Urothelium cell line (cell line): ENCODE data around the gene SYT1.
"Not testable (repeated sequence)": the region's sequence is repeated elsewhere in the genome, so short reads cannot be mapped to it uniquely, and the experiment has no call there.

ENCODE experiments used
- DNase-seq: peaks from one replicate; pipeline ENCODE4 v3.0.0; 2011; ENCODE audit warnings: low spot score, mixed read lengths
- FAIRE-seq: peaks from 2 replicates; lab custom pipeline; 2011; peaks lifted over from hg19 to GRCh38; lab: Jason Lieb, UNC

The SYT1 gene

DNA sequence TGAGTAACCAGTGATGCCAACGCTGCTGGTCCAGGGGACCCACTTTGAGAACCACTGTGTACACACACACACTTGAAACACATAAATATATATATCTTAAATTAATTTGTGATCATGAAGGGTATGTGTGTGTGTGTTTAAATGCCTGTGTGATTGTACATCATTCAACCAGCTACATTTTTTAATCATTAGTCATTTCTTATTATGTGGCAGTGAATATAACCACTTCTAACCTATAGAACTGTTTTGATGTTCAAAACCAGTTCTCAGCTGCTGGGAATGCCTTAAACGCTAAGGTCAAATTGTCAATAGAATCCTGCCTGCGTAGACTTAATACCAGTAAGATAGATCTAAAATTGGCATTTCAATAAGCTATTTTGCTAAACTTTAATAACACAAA is 330.0 kb downstream of the SYT1 start:
- FAIRE-seq (no peak), DNase-seq (no peak)

DNA sequence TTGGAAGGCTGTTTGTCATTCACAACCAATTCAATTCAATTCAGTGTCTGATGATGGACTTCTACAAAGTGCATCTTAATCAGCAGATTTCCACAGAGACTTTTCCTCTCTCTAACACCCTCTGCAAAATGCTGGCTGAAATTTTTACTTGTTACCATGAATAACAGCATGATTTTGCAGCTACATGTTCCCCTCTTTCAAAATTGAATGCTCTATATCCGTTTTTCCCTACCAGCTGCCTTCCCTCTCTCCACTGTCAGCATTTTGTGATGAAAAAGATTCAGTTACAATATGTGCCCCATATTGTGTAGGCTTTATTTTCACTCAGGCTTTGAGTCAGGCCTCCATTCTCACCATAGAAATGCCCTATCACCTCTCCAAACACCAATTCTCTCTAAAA is 334.6 kb downstream of the SYT1 start:
- FAIRE-seq (no peak), DNase-seq (no peak)

DNA sequence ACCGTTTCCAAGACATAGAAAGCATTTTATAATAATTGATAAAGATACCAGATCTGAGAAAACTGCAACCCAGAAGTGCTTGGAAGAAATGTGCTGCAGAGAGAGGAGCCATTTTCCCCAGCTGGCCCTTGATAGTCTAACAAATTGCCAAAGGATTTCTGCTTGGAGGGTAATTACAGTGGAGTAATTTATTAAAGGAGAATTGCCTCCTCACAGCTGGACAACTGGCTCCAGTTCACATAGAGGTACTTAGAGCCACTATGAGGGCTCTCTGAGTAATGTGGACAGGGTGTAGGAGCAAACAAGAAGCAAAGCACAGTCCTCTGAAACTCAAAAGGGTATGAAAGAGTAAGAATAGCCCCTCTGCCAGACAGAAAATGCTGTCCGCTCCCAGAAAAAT is 335.6 kb downstream of the SYT1 start:
- FAIRE-seq: no peak
- DNase-seq: no peak

DNA sequence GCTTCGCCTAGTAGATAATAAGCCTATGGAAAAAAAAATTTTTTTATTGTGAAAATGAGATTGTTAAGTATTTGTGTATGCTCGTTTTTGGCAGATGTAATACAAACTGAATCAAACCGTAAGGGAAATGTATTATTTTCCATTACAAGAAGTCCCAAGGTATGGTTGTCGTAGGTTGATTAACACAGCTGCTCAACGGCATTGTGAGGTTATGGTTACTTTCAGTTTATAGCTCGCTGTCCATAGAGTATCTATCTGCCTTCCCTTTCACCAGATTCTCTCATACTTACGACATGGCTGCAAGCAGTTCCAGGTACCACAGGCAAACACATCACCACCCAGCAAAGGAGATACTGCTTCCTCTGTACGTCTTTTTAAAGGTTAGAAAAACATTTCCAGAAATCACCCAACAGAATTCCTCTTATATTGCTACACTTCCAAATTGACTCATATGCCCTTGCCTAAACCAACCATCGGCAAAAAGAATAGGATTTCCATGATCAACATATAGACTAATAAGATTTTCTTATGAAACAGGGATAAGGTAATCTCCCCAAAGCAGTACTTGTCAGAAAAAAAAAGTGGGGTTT is 338.6 kb downstream of the SYT1 start:
- FAIRE-seq (no peak), DNase-seq (no peak)

DNA sequence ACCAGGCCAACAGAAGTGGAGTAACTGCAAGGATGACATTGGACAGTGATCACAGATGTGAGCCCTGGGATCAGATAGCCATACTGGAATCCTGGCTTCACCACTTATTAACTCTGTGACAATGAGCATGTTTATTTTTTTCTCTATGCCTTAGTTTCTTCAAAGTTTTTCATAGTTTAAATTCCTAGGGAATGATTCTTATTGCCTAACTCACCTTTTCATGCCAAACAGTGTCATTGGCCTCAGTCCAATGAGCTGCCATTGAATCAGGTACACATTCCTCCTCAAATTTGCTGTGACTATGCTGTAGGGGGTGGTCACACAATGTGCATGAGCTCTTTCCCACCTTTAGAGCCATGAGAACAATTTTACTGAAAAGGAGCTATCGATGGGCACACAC is 342.3 kb downstream of the SYT1 start:
- no peak for FAIRE-seq

DNA sequence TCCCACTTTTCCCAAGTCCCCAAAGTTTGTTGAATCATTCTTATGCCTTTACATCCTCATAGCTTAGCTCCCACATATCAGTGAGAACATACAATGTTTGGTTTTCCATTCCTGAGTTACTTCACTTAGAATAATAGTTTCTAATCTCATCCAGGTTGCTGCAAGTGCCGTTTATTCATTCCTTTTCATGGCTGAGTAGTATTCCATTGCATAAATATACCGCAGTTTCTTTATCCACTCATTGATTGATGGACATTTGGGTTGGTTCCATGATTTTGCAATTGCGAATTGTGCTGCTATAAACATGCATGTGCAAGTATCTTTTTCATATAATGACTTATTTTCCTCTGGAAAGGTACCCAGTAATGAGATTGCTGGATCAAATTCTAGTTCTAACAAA is 345.8 kb downstream of the SYT1 start:
- not testable (repeated sequence) for DNase-seq, FAIRE-seq

More for the DNA sequence above, 342.3 kb downstream of the SYT1 start:
- peak; percentile 3 for DNase-seq

DNA sequence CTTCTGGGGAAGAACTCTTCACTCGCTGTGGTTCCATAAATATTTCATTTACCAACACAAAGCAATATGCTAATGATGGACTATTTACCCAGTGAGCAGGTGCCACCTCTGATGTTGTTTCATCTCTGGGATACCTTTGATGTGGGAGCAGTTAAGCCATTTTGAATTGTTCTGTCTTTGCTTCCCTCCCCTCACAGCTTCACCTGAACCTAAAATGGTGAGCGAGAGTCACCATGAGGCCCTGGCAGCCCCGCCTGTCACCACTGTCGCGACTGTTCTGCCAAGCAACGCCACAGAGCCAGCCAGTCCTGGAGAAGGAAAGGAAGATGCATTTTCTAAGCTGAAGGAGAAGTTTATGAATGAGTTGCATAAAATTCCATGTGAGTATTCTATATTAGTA is 352.7 kb downstream of the SYT1 start:
- DNase-seq: no peak

DNA sequence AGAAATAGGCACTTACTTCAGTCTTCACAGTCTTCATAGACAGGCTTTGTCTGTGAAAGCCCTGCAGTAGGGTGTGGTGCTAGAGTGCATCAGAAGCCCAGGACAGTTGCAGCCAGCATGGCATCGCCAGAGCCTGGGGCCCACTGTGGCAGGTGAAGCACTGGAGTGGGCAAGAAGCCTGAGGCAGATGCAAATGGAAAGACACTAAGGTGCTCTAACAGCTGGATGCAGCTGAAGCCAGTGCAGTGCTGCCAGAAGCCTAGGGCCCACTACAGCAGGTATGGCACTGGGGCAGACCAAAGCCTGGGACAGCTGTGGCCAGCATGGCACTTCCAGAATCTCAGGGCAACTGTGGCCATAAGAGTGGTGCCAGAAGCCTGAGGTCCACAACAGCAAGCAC is 358.6 kb downstream of the SYT1 start:
- DNase-seq (no peak), FAIRE-seq (no peak)

More for the DNA sequence above, 352.7 kb downstream of the SYT1 start:
- no peak for FAIRE-seq

DNA sequence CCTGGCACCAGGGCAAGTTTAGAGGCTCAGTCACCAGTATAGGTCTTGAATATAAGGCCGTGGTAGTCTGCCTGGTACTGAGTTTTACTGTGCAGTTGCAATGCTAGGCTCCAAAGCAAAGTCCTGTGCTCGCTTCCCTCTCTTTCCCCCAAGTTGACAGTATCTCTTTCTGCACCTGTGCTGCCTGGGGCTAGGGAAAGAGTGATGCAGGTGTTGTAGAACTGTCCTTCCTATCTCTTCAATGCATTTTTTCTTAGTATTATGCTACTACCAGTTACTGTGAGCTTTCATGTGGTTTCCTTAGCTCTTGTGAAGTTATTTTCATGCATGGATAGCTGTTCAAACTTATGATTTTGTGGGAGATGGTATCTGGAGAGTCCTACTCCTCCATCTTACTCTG is 359.2 kb downstream of the SYT1 start:
- no peak for FAIRE-seq
- no peak for DNase-seq

DNA sequence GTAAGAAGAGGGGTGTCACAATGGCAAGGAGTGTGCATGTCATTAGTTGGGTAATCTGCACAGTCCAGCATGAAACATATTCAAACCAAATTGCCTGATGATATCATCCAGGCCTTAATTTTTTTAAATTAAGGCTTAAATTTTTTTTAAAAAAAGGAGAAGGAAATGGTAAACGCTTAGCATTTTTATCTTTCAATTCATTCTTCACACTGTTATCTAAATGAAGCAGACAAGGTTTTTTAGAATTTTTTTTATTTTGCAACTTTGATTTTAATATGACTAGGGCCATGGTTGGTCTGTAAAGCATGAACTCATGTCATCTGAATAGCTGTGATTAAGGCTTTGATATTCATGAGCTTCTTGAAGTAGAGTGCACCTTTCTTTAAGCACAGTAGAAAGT is 362.5 kb downstream of the SYT1 start:
- no peak for FAIRE-seq
- no peak for DNase-seq

DNA sequence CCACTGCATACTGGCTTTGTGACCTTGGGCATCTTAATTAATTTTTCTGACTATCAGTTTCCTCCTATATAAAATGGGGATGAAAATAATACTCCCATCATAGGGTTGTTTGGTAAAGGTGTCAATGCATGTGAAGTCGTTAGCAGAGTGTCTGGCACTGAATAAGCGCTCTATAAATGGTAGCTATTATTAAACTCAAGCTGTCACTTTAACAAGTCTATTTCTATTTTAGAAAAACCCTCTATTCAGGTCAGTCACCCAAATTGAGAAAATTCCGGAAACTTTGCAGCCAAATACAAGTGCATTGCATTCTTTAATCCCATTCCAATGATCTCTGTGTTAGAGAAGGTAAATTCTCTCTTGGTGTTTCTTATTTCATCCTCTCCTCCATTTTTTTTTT is 363.1 kb downstream of the SYT1 start:
- DNase-seq: no peak
- no peak for FAIRE-seq

DNA sequence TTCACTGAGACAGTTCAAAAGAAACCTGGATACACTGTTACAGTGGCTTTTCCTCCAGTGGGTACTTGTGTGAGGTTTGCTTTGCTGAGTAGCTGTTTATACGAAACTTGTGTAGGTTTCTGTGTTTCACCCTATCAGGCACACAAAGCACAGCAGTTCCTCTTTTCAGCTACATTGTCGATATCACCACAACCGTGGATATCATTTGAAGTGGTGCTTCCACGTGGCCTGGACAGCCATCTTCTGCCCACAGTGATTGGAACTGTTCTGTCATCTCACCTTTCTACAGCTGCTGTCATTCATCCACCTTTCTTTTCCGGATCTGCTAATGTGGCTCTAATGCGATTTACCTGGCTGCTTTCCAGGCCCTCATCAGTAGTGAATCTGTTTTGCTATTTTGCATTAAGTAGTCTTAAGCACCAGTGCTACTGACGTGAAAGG is 368.8 kb downstream of the SYT1 start:
- DNase-seq: no peak

DNA sequence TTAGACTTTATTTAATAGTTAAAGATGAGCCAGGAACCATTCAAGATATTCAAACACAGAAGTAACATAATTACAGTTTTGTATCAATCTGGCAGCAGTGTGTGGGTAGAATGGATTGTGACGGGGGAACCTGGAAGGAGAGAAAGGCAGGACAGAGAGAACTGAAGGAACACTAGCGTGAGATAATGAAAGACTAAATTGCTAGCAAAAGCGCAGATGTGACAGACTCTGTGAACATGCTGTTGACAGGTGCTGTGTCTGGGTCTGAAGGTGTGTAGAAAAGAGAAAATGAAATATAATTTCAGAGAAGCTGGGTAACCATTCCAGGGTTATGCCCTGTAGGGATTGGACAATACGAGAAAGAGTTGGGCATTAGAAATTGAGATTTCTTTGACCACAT is 372.3 kb downstream of the SYT1 start:
- FAIRE-seq (no peak), DNase-seq (no peak)

More for the DNA sequence above, 368.8 kb downstream of the SYT1 start:
- no peak for FAIRE-seq

DNA sequence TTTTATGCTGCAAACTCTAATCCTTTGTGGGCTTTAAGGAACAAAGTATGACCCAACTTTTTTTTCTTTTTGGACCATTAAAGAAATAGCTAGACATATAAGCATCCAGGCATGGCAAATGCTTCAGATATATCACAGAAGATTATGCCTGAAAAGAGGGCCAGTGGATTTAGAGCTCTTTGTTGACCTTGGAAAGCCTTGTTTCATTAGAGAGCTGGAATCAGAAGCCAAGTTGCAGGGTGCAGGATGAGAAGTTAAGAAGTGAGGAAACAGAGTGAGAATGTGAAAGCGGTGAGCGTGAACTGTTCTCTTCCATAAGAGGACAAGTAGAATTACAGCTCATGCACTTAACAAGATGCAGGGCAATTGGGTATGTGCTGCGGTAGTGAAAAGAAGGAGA is 373.7 kb downstream of the SYT1 start:
- FAIRE-seq (no peak), DNase-seq (no peak)

DNA sequence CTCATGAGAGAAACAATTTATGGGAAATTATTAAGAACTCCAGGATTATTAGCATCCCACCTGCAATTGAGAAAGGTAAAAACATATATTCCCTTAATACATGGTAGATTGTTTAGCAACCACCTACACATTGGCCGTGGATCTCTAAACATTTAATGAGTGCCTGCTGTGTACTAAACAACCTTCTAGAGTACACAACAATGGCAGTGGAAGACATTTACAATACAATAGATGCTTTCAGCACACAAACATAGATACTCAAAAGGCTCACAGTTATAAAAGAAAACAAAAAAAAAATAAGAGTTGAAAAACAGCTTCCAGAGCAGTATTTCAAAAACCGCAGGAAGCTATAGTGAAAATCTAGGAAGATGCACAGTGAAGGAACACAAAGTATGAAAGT is 382.9 kb downstream of the SYT1 start:
- no peak for FAIRE-seq

DNA sequence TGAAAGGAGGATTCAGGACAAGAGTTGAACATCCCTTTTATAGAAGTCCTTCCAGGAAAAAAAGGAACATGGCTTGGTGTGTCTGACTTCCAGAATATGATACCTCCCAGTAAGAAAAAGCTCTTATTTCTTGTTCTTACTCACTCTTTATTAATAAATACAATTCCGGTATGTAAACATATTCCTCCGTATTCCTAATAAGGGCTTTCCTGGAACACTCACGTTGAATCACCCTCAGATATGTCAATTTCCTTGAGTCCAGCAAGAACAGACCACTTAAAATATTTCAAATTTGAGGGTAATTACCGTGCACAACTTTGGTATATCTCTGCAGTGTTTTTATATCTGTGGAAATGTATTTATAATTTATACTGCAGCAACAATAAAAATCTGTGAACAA is 385.6 kb downstream of the SYT1 start:
- no peak for DNase-seq
- FAIRE-seq: no peak

More for the DNA sequence above, 382.9 kb downstream of the SYT1 start:
- no peak for DNase-seq

DNA sequence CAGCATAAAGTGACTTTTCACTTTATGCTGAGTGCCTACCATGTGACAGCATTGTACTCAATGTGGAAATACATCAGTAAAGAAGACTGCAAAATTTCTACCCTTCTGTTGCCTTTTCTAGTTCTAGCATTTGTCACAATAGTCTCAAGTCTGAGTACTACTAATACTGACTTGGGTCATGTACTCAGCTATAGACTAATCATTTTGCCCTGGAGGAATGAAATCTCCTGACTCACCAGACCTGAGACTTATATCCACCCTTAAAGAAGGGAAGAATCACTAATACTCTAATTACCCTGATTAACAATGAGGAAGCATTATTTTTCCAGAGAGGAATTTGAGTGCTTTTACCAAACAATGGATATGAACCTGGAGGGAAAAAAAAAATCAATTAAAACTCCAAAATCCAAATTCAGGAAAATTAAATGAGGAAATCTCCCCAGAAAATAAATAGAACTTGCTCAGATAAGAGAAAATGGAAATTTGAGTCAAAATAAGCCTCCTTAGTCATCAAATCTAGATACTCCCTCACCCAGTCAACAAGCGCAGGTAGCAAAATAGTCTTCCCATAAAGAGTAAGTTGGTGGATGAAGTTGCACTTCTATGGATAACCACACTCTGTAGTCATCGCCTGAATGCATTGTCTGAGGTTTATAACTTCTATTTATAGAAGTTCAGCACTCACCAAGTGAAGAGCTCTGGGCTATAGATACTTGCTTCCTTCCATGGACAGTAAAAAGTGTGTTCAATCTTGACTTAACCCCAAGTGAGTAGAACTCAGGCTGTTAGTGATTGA is 386.6 kb downstream of the SYT1 start:
- DNase-seq (no peak), FAIRE-seq (no peak)

DNA sequence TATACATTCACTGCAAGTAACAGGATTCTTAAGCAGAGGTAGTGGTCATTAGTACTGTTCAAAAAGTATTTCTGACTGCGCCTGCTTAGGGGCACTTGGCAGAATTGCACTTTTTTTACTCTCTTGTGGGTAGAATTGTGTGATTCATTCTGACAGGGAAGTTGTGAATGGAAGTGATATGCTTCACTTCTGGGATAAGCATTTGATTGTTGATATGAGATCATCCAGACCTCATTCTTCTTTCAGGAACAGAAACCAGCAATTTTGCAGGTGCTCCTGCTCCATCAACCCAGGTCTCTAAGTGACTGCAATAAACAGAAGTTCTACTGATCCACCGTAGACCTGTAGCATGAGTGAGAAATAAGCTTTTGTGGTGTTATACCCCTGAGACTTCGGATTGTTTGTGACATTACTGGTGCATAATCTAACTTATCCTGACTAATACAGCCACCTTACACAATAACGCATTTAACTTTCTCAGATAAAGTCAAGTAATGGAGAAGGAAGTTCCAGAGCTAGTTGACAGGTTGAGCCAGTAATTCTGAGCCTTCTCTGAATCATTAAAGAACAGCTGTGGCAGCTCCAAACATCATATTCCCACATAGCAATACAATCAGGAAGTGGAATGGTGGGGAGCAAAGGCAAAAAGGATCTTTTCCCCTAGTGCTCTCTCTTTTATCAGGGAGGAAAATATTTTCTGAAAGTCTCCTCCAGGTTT is 387.9 kb downstream of the SYT1 start:
- DNase-seq: no peak
- no peak for FAIRE-seq

DNA sequence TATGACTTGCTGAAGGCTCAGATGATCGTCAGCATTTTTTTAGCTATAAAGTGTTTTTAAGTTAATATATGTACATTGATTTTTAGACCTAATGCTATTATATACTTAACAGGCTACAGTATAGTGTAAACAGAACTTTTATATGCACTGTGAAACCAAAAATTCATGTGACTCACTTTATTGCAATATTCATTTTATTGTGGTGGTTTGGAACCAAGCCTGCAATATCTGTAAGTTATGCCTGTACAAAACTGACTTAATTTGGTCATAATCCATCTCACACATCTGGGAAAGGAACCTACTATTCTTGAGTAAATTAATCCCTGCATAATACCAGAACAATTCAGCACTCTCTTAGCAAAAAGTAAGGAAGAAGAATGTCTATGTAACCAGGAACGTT is 390.7 kb downstream of the SYT1 start:
- DNase-seq: no peak
- no peak for FAIRE-seq

DNA sequence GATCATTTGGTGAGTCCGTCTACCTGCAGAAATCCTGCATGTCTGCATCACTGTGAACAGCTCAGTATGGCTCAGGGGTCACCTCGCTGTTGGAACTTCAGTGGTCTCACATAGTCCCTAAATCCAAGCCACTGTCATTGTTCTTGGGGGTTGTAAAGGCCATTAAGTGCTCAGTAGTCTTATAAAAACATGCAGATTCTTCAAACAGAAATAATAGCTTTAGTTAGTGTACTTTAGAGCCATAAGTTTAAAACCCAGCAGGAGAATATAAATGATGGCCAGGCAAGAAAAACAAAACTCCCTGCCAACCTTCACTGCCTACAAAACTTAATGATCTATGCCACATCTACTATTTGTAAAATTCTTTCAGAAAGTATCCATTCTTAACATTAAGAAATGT is 396.3 kb downstream of the SYT1 start:
- FAIRE-seq (no peak), DNase-seq (no peak)

DNA sequence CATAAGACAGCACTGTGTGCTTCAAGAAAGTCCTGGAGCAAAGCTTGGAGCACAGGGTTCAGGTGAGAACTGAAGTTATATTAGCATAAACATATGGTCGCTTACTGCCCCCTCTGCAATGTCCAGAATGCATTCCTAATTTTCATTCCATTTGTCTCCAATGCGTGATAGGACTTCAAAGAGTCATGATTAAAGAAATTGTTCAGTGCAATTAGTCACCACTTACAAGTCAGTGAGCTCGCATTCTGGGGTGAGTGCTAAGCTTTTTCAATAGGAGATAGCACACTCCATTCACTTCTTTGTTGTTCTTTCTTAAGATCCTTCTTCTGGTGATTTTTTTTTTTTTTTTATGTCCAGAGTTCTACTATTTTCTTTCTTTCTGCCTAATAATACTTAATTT is 398.4 kb downstream of the SYT1 start:
- FAIRE-seq (no peak), DNase-seq (no peak)
